Jurkat, Clone E6-1 (cell line): ENCODE data around the gene SLC25A47.
"Not testable (repeated sequence)": the region's sequence is repeated elsewhere in the genome, so short reads cannot be mapped to it uniquely, and the experiment has no call there.

Source experiments
- DNase-seq: peaks from one replicate; pipeline ENCODE4 v3.0.0-alpha.2; 2011; ENCODE audit warnings: low read depth, low spot score
- H3K4me3 ChIP-seq: 2 replicates; pipeline ENCODE4 v1.5.1; 2011; ENCODE audit warnings: mild to moderate bottlenecking, low read length, control low read depth, moderate library complexity

Gene SLC25A47

DNA sequence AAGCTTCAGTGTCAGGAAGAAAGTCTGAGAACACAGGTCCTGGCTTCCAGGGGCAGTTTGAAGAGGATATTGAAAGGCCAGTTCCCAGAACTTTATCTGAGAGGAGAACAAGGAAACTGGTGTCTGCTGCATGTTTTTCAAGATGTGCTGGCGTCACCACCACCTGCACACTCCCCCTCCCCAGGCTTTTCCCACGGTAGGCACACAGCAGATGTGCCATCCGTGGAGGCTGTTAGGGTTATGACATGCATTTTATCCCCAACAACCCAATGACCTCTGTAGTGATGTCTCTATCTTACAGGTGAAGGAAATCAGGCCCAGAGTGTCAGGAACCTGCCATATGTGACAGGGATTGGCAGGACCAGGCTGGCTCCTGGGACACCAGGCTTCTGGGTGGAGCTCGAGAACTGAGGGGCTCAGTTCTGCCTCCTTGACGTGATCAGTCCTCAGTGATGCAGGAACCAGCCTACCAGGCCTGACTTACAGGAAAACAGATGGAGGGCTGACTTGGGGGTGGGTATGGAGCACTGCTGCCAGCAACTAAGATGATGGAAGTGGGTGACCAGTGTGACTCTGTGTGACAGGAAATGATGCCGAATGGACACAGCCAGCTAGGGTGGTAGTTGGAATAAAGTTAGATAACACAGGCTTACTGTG, 16.8 kb downstream of the SLC25A47 start:
- no peak overlapping the region for H3K4me3 ChIP-seq
- DNase-seq = no peak

DNA sequence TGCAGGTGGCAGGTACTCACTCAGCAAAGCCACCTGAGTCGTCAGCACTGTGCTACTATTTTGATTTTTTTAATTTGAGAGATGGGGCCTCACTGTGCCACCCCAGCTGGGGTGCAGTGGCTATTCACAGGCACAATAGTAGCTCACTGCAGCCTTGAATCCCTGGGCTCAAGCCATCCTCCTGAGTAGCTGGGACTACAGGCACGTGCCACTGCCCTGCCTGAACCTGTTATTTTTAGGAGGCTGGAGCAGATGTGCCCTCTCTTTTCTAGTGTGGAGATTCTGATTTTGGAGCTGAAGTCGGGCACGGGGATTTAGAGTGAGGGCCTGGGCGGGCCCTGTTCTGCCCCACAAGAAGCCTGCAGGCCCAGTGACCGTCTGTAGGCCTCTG, 17.3 kb downstream of the SLC25A47 start:
- no peak overlapping the region for H3K4me3 ChIP-seq
- DNase-seq = no peak

DNA sequence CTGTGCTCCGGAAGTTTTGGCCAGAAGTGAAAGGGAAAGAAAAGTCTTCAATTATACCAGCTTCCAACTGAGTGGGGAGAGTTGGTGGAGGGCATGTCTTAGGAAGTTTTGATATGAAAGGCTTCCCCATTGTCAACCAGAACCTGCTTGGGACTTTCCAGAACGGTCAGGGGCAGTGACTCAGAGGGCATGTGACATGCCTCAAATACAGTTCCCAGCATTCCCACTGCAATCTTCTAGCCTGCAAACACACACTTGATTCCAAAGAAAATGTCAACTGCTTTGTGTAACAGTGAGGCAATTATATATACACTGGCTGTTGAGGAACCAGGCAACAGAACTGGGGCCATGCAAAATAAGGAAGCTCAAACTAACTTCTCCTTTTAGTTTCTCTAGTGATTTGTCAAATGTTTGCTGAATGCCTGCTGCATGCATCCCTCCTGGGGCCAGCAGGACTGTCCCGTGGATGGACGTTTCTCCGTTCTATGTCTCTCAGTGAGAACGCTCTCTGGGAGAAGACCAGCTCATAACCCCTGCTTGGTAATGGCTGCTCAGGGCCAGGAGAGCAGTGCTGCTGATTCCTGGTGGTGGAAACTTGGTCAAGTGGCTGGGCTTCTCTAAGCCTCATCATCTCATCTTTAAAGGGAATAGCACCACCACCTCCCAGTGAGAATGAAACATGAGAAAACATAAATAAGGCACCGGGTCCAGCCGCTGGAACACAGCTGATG, 18.3 kb downstream of the SLC25A47 start:
- H3K4me3 ChIP-seq = no peak overlapping the region
- DNase-seq = no peak

DNA sequence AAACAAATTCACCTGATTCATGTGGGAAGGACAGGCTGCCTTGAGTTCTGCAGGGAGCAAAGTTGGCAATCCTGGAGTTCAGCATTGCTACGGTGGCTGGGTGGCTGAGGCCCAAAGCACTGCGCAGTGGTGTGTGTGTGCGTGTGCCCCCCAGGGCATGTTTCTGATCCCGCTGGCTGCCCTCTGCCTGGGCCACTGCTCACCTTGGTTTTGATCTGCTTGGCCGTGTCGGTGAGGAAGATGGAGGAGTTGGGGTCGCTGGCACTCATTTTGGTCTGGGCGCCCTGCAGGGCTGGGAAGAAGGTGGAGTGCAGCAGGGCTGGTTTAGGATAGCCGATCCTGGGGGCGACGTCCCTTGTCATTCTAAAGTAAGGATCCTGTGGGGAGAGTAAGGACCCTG, 19.1 kb downstream of the SLC25A47 start:
- no peak for DNase-seq
- no peak overlapping the region for H3K4me3 ChIP-seq

DNA sequence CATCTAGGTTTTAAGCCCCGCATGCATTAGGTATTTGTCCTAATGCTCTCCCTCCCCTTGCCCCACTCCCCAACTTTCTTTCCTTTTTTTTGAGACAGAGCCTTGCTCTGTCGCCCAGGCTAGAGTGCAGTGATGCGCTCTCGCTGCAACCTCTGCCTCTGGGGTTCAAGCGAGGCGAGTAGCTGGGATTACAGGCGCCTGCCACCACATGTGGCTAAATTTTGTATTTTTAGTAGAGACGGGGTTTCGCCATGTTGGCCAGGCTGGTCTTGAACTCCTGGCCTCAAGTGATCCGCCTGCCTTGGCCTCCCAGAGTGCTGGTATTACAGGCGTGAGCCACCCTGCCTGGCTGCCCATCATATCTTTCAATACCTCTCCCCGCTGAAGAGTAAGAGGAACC, 19.7 kb downstream of the SLC25A47 start:
- not testable (repeated sequence) for H3K4me3 ChIP-seq, DNase-seq

DNA sequence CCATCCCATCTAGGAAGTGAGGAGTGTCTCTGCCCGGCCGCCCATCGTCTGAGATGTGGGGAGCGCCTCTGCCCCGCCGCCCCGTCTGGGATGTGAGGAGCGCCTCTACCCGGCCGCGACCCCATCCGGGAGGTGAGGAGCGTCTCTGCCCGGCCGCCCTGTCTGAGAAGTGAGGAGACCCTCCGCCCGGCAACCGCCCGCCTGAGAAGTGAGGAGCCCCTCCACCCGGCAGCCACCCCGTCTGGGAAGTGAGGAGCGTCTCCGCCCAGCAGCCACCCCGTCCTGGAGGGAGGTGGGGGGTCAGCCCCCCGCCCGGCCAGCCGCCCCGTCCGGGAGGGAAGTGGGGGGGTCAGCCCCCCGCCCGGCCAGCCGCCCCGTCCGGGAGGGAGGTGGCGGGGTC, 21.5 kb downstream of the SLC25A47 start:
- not testable (repeated sequence) for H3K4me3 ChIP-seq, DNase-seq

DNA sequence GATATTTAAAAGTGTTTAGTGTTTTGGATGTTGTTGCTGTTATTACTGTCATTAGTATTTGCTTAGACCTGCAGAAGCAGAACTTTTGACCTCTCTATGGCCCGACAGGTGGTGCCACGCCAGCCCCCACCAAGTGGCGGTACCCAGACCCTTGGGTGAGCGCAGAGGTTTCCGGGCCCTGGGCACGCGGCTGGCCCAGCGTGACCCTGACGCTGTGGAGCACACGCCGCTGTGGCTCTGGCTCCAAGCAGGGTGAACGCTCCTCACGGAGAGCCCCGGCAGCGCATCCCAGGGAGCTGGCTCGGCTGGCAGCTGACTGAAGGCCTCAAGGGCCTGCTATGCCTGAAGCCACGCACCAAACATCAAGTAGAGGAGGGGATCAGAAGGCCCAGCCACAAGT, 22.6 kb downstream of the SLC25A47 start:
- H3K4me3 ChIP-seq = no peak overlapping the region
- DNase-seq = no peak

DNA sequence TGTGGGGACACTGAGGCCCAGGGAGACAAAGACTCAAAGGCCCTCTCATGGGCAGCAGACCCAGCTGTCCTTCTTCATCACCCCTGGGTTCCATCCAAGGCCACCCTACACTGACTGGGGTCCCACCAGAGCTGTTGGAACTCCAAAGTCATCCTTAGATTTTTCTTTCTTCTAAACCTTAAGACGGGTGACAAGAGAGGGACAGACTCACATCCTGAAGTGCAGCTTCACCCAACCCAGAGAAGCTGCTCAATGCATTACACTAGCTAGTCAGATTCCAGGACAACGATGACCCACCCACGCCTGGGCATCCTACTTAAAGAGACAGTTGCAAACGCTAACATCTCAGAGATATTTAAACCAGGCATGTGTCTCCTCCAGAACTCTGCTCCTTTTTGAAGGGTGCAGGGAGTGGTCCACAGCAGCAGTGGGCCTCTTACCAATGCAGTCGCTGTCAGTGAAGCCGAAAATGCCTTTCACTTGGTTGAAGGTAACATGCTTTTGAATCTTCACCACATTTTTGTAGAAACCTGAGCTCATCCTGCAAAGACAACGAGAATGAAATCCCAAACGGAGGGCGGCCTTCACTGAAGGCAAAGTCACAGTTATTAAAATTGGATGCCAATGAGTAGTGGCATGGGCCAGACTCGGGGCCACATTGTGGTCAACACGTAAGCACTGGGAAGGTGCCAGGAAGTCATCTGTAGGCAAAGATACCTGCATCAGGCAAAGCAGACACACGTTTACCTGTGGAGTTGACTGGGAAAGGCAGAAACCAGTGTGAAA, 23.4 kb downstream of the SLC25A47 start:
- DNase-seq = no peak
- H3K4me3 ChIP-seq = no peak overlapping the region

DNA sequence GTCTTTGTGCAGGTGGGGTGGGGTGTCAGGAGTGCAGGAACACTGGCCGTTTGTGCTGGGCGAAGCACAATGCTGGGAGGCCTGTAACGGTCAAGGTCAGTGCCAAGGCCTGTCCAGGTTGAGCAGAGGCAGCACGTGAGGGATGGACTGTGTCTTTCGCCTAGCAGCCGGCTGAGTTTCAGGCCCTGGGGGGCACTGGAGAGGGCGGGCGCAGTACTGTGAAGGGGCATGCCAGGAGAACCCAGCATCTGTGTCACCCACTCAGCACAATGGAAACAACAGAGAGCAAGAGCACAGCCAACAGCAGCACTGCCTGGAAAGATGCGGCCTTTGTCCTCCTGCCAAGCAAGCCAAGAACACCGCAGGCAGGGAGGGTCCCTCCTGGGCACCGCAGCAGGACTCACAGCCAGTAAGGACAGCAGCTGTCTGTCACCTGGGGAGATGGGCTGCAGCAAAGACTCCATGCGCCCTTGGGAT, 25.2 kb downstream of the SLC25A47 start:
- no peak overlapping the region for H3K4me3 ChIP-seq
- no peak for DNase-seq

DNA sequence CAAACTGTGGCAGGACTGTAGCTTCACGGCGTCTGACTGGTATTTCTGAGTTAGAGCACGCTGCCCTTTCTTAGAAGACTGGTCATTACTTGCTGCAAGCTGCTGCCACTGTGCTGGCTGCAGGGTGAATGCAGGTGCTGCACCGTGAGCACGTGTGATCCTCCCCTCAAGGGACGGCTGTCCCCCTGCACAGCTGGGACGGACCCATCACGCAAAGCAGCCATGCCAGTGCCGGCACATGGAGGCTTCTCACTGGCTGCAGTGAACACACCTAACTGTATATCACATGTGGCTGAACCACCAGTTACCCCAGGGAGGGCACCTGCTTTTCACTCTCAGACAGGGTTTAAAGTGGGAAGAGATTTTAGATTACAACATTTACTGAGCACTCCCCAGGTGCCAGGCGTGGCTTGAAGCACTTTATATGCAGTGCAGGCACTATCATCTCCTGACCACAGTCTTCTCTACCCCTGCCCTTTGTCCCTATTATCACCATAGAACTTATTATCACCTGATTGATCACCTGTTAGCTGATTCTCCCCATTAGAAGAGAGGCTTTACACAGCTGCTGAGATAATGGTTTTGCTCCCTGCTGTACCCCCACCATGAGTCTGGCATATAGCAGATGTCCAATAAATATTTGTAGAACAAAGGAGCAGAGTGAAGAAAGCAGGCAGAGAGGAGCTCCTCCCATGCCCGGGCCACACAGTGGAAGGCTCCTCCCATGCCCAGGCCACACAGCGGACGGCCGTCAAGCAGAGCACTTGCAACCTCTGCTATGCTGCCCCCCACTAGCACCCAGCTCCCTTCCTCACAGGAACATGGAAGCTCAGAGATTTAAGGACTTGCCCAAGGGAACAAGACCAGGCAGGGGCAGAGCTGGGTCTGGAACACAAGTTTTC, 25.9 kb downstream of the SLC25A47 start:
- H3K4me3 ChIP-seq = no peak overlapping the region
- DNase-seq = no peak

DNA sequence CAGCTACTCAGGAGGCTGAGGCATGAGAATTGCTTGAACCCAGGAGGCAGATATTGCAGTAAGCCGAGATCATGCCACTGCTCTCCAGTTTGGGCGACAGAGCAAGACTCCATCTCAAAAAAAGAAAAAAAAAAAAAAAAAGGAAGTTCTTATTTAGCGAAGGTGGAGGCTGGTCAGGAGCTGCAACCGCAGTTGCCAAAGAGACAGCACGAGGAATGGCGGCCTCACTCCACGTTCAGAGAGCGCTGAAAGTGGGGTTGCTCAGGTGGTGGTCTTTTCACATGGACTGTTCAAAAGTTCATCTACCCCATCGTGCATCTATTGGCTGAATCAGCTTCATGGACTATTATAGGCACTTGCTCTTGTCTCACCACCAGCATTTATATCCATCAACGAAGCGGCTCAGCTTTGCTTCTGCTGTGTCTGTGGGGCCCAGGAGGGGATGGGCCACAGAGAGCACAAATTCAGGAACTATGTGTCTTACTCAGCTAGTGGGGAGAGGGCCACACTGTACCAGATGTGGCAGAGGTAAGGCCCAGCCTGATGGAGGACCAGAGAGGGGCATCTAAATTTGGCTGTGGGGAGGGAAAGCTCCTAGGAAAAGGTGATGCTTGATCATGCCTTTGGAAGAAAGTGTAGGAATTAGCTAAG, 27.3 kb downstream of the SLC25A47 start:
- H3K4me3 ChIP-seq = no peak overlapping the region
- DNase-seq = no peak

DNA sequence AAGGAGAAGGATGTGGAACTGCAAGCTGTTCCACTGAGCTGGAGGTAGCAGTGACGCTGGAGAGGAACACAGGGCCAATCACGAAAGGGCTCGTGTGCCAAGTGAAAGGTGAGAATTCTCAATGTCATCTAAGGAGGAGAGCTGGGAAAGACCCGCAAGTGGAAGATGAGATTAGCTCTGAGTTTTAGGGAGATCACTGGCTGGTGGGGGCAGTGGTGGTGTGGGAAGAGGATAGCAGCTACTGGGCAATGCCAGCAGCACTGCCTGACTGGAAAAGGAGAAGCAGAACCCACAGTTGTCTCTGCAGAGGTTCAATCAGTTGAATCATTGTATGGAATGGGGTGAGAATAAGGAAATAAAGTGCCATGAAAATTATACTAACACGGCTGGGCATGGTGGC, 27.8 kb downstream of the SLC25A47 start:
- no peak overlapping the region for H3K4me3 ChIP-seq
- DNase-seq = no peak

DNA sequence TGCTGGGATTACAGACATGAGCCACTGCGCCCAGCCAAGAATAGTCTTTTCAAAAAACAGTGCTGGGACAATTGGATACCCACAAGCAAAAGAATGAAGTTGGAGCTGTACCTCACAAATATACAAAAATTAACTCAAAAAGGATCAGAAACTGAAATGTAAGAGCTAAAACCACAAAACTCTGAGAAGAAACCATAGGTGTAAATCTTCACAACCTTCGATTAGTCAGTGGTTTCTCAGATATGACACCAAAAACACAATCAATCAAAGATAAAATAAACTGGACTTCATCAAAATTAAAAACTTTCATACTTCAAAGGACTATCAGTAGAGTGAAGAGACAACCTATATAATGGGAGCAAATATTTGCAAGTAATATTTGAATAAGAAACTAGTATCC, 35.3 kb downstream of the SLC25A47 start:
- no peak for DNase-seq

DNA sequence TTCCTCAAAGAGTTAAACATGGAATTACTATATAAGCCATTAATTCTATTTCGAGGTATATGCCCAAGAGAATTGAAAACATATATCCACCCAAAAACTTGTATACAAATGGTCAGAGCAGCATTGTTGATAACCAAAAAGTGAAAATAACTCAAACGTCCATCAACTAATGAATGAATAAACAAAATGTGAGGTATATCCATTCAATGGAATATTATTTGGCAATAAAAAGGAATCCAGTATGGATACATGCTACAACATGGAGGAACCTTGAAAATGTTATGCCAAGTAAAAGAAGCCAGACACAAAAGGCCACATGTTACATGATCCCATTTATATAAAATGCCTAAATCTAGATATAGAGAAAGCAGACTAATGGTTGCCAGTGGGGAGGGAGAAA, 36.0 kb downstream of the SLC25A47 start:
- H3K4me3 ChIP-seq = no peak overlapping the region
- DNase-seq = no peak

More for the DNA sequence above, 35.3 kb downstream of the SLC25A47 start:
- H3K4me3 ChIP-seq = no peak overlapping the region

DNA sequence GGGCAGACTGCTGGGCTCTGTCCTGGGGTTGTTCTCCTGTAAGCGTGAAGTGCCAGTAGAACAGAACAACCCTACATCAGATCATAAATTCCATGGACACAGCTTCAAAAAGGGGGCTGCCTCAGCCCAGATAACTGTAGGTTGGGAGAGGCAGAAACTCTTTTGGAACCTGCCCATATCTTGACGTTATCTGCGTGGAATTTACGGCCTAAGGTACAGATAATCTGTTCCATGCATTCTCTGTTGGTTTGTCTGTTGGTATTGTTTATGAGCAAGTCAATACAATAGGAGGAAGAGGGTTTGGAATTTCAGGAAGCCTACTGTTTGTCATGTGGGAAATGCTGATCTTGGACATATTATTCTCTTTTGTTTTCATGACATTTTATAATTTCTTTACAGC, 36.7 kb downstream of the SLC25A47 start:
- no peak overlapping the region for H3K4me3 ChIP-seq
- DNase-seq = no peak

DNA sequence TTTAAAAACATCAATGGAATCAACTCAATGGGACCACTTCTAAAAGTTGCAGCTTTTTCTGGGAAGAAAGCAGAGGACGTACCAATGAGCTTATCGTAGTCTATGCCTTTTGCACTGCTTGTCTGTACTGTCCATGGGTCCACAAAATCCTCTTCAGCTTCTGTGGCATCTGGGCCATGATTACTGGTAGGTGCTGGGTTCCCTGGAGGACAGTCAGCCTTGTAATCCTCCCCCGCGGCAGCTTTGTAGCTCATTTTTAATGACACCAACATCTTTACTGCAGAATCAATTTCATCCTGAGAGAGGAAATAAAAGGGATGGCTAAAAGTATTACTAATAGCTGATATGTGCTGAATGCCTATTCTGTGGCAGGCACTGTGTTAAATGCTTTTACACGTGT, 38.5 kb downstream of the SLC25A47 start:
- H3K4me3 ChIP-seq = no peak overlapping the region
- DNase-seq = no peak

DNA sequence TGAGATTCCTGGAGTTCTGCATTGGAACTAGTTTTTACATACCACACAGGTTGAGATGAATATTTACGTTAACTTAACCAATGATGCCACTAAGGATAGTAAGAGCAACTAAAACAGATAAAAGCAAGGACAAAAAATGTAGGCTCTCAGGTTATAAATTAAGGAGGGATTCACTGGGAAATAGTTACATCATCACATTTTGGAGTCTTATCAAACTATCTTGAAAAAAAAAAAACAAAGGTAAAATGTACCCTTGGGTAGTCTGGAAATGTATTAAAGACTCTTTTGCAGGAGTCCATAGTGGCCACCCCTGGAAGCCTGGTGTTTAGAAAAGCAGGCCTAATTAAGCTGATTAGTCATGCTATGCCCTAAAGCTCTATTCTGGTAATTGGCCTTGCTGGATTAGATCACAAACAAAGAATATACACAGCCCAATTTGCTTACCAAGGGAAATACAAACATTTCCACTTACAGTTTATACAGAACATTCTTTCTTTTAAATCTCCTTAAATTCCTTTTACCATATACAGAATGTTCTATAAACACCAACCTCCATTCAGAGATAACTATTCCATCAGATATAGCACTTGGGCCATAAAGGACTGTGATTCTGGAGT, 39.3 kb downstream of the SLC25A47 start:
- no peak for DNase-seq
- H3K4me3 ChIP-seq = no peak overlapping the region

DNA sequence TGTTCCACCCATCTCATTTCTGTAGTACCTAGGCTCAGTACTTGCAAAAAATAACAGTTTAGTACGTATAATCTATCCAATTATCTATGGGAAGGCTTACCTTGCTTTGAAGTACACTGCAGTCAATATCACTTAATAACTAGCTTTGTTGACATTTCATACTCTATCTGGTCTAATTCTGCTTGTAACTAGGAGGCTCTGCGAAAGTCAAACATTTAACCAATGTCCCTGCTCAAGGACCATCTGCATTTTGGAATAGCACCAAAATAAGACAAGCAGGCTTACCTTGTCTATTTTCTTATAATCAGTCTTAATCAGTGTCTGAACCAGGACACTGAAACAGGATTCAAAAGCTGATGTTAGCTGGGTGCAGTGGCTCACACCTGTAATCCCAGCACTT, 39.9 kb downstream of the SLC25A47 start:
- no peak overlapping the region for H3K4me3 ChIP-seq
- DNase-seq = no peak
